ENCODE data around the gene PLB1. TPM values are rescaled to one million over a fixed set of nuclear protein-coding genes. Genes with fewer than 3 reads are reported as not detected.

PLB1 gene
- total RNA-seq, 1 experiment from 2014 or later, result 0.44 TPM

DNA sequence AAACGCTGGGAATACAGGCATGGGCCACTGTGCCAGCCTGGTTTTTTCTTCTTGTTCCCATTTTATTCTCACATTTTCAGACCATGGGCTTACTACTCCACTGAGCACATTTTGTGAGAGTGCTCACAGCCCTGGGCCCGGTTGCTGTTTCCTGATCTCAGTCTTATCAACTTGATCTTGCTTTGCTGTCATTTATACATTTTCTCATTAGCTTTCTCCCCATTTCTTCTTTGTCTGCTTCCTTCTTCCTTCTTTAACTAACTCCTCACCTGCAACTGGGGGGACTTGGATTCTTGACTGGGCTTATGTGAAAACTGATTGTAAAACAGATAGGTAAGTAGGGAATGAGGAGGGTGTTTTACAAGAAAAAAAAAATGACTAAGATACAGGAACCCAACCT is 117.3 kb downstream of the PLB1 start:
- ATAC-seq, result no peak
- Mint-ChIP-seq H3K27me3 (ENCODE audit: low read depth) (peaks cover 2% of the 10 kb centered on the region), H3K36me3 (no peaks in the 10 kb centered on the region), H3K27ac (no peak overlapping the region), H3K4me1 (peaks cover 4% of the 10 kb centered on the region), H3K9me3 (no peaks in the 10 kb centered on the region), H3K4me3 (no peak overlapping the region)
- POLR2A ChIA-PET, result no interaction called here
- no peak for DNase-seq (ENCODE audit: low spot score)
- CTCF ChIA-PET, result no interaction called here
- TF ChIP-seq ZNF138 (CRISPR knock-in tag; conservative IDR thresholded peaks at IDR 0.05), result no peak
- no peak for TF ChIP-seq ZNF671 (CRISPR knock-in tag; IDR thresholded peaks at IDR 0.05)
- TF ChIP-seq, protein P1, sequence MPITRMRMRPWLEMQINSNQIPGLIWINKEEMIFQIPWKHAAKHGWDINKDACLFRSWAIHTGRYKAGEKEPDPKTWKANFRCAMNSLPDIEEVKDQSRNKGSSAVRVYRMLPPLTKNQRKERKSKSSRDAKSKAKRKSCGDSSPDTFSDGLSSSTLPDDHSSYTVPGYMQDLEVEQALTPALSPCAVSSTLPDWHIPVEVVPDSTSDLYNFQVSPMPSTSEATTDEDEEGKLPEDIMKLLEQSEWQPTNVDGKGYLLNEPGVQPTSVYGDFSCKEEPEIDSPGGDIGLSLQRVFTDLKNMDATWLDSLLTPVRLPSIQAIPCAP (CRISPR knock-in tag; IDR thresholded peaks at IDR 0.05), result no peak
- TF ChIP-seq KAT7 (CRISPR knock-in tag; IDR thresholded peaks at IDR 0.05; ENCODE audit: borderline replicate concordance), result no peak
- no peak for TF ChIP-seq NR3C1 (CRISPR knock-in tag; conservative IDR thresholded peaks at IDR 0.05; ENCODE audit: low read depth)
- no peak for TF ChIP-seq JUN (CRISPR knock-in tag; IDR thresholded peaks at IDR 0.05)

DNA sequence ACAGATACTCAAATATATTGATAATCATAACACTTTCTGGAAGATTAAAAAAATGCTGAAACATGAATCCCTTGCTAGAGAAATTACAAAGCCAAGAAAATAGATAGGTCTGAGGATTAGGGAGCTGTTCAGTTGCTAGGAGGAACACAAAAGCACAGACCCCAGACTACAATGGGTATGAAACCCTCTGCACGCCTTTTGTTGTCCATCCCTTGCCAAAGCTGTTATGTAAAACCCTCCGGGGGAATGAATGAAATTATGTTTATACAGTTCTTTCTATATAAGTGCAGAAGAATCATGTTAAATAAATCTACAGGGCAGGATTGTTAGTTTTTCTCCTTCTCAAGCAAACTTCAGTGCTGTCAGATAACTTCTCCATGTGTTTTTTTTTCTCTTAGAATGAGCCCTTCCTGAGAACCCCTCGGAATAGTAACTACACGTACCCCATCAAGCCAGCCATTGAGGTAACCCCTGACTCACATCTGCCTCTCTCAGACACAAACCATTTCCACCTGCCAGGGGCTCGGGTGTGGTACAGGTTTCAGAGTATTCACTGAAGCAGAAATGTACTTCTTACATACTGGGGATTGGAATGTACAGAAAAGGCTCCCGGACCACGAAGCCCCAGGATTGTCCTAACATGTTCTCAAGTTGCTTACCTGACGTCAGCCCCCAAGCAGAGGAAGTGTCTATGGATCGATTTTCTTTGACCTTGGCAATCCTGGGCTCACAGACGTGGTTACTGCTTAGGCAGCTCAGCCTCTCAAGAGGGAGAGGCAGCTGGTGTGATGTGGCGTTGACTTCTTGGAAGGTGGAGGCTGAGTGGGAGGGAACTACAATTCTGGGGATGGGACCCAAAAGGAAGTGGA is 118.0 kb downstream of the PLB1 start:
- Mint-ChIP-seq H3K9me3 (no peaks in the 10 kb centered on the region), H3K27me3 (ENCODE audit: low read depth) (no peaks in the 10 kb centered on the region; the same call in none of the 2 replicates), H3K4me3 (no peak overlapping the region), H3K4me1 (peaks cover 6% of the 10 kb centered on the region), H3K36me3 (no peaks in the 10 kb centered on the region), H3K27ac (no peak overlapping the region)
- ATAC-seq (no peak), DNase-seq (ENCODE audit: low spot score) (no peak)
- TF ChIP-seq, protein P2, sequence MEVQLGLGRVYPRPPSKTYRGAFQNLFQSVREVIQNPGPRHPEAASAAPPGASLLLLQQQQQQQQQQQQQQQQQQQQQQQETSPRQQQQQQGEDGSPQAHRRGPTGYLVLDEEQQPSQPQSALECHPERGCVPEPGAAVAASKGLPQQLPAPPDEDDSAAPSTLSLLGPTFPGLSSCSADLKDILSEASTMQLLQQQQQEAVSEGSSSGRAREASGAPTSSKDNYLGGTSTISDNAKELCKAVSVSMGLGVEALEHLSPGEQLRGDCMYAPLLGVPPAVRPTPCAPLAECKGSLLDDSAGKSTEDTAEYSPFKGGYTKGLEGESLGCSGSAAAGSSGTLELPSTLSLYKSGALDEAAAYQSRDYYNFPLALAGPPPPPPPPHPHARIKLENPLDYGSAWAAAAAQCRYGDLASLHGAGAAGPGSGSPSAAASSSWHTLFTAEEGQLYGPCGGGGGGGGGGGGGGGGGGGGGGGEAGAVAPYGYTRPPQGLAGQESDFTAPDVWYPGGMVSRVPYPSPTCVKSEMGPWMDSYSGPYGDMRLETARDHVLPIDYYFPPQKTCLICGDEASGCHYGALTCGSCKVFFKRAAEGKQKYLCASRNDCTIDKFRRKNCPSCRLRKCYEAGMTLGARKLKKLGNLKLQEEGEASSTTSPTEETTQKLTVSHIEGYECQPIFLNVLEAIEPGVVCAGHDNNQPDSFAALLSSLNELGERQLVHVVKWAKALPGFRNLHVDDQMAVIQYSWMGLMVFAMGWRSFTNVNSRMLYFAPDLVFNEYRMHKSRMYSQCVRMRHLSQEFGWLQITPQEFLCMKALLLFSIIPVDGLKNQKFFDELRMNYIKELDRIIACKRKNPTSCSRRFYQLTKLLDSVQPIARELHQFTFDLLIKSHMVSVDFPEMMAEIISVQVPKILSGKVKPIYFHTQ (CRISPR knock-in tag; IDR thresholded peaks at IDR 0.05), result no peak
- TF ChIP-seq, protein P3, sequence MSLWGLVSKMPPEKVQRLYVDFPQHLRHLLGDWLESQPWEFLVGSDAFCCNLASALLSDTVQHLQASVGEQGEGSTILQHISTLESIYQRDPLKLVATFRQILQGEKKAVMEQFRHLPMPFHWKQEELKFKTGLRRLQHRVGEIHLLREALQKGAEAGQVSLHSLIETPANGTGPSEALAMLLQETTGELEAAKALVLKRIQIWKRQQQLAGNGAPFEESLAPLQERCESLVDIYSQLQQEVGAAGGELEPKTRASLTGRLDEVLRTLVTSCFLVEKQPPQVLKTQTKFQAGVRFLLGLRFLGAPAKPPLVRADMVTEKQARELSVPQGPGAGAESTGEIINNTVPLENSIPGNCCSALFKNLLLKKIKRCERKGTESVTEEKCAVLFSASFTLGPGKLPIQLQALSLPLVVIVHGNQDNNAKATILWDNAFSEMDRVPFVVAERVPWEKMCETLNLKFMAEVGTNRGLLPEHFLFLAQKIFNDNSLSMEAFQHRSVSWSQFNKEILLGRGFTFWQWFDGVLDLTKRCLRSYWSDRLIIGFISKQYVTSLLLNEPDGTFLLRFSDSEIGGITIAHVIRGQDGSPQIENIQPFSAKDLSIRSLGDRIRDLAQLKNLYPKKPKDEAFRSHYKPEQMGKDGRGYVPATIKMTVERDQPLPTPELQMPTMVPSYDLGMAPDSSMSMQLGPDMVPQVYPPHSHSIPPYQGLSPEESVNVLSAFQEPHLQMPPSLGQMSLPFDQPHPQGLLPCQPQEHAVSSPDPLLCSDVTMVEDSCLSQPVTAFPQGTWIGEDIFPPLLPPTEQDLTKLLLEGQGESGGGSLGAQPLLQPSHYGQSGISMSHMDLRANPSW (CRISPR knock-in tag; conservative IDR thresholded peaks at IDR 0.05; ENCODE audit: low read depth), result no peak
- CTCF ChIA-PET, result no interaction called here
- POLR2A ChIA-PET, result no interaction called here

DNA sequence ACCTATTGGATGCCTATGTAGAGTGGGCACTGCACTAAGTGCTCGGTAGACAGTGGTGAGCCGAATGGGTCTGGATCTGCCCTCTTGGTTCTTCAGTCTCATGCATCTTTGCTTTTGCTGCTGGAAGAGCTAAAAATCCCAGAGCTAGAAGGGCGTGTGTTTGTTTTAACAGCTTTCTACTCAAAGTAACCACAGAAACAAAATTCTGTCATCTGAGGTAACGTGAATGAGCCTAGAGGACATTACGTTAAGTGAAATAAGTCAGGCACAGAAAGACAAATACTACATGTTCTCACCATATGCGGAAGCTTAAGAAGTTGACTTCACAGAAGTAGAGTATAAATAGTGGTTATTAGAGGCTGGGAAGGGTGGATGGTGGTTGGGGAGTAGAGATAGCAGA is 119.8 kb downstream of the PLB1 start:
- Mint-ChIP-seq H3K9me3 (no peaks in the 10 kb centered on the region), H3K27me3 (ENCODE audit: low read depth) (no peaks in the 10 kb centered on the region), H3K27ac (no peak overlapping the region), H3K4me1 (peaks cover 15% of the 10 kb centered on the region), H3K36me3 (no peaks in the 10 kb centered on the region), H3K4me3 (no peak overlapping the region)
- TF ChIP-seq ZNF317 (CRISPR knock-in tag; IDR thresholded peaks at IDR 0.05; ENCODE audit: borderline replicate concordance, low read depth) (no peak), OVOL2 (CRISPR knock-in tag; IDR thresholded peaks at IDR 0.05; ENCODE audit: borderline replicate concordance) (no peak), ZNF138 (CRISPR knock-in tag; conservative IDR thresholded peaks at IDR 0.05) (no peak)
- TF ChIP-seq, protein P4, sequence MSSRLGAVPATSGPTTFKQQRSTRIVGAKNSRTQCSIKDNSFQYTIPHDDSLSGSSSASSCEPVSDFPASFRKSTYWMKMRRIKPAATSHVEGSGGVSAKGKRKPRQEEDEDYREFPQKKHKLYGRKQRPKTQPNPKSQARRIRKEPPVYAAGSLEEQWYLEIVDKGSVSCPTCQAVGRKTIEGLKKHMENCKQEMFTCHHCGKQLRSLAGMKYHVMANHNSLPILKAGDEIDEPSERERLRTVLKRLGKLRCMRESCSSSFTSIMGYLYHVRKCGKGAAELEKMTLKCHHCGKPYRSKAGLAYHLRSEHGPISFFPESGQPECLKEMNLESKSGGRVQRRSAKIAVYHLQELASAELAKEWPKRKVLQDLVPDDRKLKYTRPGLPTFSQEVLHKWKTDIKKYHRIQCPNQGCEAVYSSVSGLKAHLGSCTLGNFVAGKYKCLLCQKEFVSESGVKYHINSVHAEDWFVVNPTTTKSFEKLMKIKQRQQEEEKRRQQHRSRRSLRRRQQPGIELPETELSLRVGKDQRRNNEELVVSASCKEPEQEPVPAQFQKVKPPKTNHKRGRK (CRISPR knock-in tag; IDR thresholded peaks at IDR 0.05; ENCODE audit: borderline replicate concordance), result no peak
- TF ChIP-seq, protein P5, sequence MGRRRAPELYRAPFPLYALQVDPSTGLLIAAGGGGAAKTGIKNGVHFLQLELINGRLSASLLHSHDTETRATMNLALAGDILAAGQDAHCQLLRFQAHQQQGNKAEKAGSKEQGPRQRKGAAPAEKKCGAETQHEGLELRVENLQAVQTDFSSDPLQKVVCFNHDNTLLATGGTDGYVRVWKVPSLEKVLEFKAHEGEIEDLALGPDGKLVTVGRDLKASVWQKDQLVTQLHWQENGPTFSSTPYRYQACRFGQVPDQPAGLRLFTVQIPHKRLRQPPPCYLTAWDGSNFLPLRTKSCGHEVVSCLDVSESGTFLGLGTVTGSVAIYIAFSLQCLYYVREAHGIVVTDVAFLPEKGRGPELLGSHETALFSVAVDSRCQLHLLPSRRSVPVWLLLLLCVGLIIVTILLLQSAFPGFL (CRISPR knock-in tag; IDR thresholded peaks at IDR 0.05; ENCODE audit: borderline replicate concordance), result no peak
- POLR2A ChIA-PET, result no interaction called here
- DNase-seq (ENCODE audit: low spot score), result no peak
- ATAC-seq, result no peak
- CTCF ChIA-PET, result interaction anchor here (1.0 kb wide), 1 partner anchor 9 kb away, joined by 3 read pairs; no protein-coding TSS in a partner anchor
